KG1 (cell line): ENCODE data around the gene SKA1.
"Not testable (repeated sequence)": the region's sequence is repeated elsewhere in the genome, so short reads cannot be mapped to it uniquely, and the experiment has no call there.

Experiments
- DNase-seq: peaks from one replicate; lab custom pipeline; 2025; lab: John Stamatoyannopoulos, UW

SKA1 gene

DNA sequence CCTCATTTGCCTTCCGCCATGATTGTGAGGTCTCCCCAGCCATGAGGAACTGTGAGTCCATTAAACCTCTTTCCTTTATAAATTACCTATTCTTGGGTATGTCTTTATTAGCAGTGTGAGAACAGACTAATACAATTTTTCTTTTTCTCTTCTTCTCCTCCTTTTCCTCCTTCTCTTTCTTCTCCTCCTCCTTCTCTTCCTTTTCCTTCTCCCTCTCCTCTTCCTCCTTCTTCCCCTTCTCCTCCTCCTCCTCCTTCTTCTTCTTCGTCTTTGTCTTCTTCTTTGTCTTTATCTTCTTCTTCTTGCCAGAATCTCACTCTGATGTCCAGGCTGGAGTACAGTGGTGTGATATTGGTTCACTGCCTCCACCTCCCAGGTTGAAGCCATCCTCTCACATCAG, 20.2 kb downstream of the SKA1 start:
- no peak for DNase-seq

GRCh38 chr18:50396005-50396660, 21.3 kb downstream of the SKA1 start:
- DNase-seq: no peak

- DNase-seq: no peak
Observed at GRCh38 chr18:50397023-50397422, 22.2 kb downstream of the SKA1 start.

DNA sequence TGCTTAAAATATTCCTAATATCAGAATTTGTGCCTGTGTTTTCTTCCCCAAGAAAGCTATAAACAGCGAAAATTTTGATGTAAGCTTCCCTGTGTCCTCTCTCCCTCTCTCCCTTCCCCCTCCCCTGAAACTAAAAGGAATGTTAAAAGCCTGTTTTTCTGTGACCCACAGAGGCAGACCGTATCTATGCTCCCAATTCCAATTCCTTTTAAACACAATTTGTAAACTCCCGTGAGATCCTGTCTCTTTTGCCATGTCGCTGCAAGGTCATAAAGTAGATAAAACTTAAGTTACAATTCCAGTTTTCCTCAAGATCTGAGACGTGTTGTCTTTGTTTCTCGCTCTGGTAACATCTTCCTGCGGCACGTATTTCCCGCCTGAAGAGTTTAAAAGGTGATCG, 23.3 kb downstream of the SKA1 start:
- DNase-seq: no peak

DNA sequence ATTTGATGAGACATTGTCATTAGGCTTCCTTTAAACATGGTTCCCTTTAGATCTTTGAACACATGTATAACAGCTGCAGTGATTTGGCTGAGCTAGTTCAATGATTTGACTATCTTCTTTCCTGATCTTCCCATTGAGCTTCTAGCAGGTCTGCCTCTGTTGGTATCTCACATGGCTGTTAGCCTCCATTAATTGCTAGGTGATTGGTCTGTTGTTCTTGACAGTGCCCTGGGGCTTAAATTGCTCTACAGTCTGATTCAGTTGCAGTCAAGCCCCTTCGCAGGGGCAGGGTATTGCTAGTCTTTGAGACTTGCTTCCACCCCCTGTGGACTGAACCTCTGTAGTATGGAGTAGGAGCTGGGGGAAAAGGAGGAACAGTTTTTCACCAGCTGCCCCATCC, 24.1 kb downstream of the SKA1 start:
- DNase-seq: no peak

- DNase-seq: no peak
Observed at GRCh38 chr18:50399582-50399981, 24.7 kb downstream of the SKA1 start.

DNA sequence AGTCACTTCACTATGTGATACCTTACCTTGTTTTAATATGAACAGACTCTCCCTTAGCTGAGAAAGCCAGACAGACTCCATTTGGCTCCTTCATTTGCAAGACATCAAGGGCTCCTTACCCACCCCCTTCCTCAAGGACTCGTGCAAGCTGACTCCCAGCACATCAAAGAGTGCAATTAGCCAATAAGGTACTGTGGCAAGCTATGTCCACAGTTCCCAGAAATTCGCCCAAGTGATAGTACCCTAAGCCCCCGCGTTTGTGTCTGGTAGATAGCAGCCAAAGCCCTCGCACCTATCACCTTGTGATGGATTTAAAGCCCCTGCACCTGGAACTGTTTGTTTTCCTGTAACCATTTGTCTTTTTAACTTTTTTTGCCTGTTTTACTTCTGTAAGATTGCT, 25.6 kb downstream of the SKA1 start:
- not testable (repeated sequence) for DNase-seq

- DNase-seq: no peak
Observed at GRCh38 chr18:50401295-50401694, 26.4 kb downstream of the SKA1 start.

- DNase-seq: no peak
Observed at GRCh38 chr18:50401888-50402287, 27.0 kb downstream of the SKA1 start.

GRCh38 chr18:50404752-50405581, 30.1 kb downstream of the SKA1 start:
- DNase-seq: not testable (repeated sequence)

DNA sequence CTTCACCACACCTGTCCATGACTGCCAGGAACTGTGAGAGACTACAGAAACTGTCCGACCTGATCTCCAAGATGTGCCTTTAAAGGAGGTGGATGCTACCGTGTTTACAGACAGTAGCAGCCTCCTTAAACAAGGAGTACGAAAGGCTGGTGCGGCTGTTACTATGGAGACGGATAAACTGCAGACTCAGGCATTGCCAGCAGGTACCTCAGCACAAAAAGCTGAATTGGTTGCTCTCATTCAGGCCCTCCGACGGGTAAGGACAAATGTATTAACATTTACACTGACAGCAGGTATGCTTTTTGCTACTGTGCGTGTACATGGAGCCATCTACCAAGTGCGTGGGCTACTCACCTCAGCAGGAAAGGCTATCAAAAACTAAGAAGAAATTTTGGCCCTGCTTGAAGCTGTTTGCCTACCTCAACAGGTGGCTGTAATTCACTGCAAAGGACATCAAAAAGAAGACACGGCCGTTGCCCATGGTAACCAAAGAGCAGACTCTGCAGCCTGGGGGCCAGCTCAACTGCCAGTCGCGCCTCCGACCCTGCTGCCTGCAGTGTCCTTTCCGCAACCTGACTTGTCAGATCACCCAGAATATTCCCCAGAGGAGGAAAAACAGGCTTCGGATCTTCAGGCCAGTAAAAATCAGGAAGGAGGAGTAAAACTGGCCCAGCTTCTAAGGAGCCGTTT, 30.9 kb downstream of the SKA1 start:
- DNase-seq: no peak

DNA sequence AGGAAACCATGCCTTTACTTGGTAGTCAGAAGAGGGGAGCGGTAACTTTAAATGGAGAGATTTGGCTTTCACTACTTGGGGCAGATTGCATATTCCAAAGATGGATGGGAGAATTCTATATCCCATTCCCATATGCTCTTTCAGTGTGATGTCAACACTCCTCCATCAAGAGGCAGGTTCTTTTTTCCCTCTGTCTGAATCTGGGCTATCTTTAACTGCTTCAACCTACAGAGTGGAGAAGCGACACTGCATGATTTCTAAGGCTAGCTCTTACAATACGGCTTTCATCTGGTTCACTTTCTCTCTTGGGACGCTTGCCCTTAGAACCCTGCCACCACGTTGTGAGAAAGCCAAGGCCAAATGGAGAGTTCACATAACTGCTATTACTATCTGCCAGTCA, 34.4 kb downstream of the SKA1 start:
- no peak for DNase-seq

DNA sequence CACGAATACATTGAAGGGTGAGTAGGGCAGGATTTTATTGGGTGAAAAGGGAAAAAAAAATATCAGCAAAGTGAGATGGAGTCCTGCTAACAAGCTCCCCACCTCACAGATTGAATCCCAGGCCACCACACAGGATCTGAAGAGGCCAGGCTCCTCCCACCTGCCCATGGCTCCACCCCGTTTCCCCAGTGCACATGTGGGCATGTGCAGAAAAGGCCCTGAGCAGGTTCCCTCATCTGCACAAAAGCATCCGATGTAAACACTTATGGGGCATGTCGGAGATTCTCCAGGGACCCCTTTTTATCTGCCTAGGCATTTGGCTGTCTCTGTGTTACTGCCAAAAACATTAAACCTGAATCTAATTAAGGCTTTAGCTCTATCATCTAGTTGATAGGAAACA, 35.2 kb downstream of the SKA1 start:
- DNase-seq: no peak

GRCh38 chr18:50410894-50411293, 36.0 kb downstream of the SKA1 start:
- no peak for DNase-seq

DNA sequence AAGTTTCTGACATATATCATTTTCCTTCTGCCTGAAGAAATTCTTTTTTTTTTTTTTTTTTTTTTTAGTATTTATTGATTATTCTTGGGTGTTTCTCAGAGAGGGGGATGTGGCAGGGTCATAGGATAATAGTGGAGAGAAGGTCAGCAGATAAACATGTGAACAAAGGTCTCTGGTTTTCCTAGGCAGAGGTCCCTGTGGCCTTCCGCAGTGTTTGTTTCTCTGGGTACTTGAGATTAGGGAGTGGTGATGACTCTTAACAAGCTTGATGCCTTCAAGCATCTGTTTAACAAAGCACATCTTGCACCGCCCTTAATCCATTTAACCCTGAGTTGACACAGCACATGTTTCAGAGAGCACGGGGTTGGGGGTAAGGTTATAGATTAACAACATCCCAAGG, 42.0 kb downstream of the SKA1 start:
- DNase-seq: not testable (repeated sequence)

DNA sequence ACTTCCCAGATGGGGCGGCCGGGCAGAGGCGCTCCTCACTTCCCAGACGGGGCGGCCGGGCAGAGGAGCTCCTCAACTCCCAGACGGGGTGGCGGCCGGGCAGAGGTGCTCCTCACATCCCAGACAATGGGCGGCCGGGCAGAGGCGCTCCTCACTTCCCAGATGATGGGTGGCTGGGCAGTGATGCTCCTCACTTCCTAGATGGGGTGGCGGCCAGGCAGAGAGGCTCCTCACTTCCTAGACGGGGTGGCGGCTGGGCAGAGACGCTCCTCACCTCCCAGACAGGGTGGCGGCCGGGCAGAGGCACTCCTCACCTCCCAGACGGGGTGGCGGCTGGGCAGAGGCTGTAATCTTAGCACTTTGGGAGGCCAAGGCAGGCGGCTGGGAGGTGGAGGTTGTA, 42.9 kb downstream of the SKA1 start:
- DNase-seq: not testable (repeated sequence)

- no peak for DNase-seq
Observed at GRCh38 chr18:50418650-50419049, 43.8 kb downstream of the SKA1 start.

DNA sequence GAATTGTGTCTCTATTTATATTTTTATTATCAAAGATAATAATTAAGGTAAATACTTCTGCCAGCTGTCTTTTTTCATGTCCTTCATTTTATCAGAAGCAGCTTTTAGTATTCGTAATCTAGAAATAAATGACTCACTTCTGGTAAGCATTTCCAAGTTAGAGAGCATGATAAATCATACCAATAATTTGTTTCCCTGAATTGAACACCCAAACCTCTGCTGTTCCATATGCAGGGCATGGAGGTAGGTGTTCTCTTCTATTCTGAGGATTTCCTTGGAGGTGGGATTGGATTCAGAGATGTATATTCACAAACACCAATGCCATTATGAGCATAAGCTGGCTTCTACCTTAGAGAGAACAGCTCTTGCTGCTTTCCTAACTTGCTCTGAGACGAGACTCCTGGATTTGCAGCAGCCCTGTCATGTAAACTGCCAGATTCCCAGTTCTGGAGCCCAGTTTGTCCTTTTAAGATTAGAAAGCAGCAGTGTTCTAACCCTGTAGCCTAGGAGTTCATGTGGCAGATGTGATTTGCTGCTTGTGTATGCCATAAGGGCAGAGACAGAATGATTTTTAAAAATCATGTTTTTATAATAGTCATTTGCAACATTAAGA, 47.5 kb downstream of the SKA1 start:
- DNase-seq: no peak

- DNase-seq: no peak
Observed at GRCh38 chr18:50424877-50425690, 50.2 kb downstream of the SKA1 start.

GRCh38 chr18:50427896-50428295, 53.0 kb downstream of the SKA1 start:
- no peak for DNase-seq

DNA sequence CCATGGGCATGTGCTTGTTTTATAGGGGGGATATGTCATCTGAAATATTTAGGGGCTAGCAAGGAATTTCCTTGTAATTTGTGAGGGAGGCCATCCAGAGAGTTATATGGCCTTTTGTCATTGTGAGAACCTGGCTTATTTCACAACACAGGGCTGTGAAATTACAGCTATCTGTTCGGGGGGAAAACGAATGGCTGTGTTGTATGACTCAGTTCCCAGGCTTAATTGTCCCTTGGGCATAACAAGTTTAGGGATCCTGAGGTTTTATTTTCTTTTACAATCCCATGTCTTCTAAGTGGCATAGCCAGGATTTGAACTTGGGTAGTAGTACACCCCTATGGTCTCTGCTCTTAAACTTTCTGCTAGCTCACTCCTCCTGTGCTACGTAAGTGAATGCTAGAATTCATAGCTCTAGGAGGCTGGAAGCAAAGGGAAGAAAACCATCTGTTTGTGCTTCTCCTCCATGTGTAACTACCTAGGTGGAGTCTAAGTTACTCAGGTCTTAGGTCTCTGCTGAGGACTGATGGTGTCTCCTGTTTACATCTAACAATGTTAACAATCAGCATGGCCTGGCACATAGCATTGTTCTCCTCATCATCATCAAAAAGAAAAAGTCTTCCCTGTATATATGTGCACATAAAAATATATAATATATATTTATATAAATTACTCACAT, 53.8 kb downstream of the SKA1 start:
- DNase-seq: no peak
